ENCODE measurements around the gene WDR7.

The WDR7 gene

DNA sequence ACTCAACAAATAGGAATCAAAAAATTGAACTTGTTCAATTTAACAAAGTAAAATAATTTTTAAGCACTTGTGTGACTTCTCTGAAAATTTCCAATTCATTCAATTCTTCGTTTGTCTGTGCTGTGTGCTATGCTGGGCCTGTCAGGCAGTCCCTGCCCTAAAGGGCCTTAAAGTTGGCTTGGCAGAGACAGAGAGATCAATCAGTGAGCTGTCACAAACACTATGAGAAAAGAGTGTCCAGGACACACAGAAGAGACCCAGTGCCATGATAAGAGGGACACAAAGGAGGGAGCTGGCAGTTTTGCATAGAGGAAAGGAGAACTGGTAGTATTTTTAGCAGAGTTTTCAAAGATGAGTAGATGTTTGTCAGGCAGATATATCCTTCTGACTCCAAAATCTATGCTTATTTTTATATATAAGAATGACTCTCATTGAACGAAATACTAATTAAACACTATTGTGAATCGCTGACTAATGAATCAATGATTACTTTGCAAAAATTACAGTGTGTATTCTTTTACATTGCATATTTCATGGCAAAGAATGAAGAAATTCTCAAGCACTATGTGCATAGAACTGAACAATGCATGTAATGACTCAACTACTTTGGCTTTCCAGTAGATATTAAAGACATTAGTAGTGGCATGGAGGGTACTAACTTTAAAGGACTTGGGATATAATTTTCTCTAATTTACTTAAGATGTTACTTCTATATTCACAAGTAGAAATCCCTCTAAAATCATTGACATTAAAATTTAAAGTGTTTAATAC, 302.5 kb downstream of the WDR7 start:
- DNase-seq, result no peak

DNA sequence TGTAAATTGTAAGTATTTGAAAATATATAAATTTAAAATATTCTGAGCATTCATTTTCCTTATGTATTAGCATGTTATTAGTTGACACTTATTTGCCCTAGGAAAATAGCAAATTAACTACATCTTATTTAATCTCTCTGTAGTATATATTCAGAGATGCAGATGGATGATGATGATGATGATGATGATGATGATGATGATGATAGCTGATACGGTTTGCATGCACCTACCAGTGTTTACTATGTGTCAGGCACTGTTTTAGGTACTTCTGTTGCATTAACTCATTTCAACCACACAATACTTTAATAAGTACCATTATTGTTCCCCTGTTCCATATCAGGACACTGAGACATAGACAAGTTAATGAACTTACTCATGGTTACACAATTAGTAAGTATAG, 304.3 kb downstream of the WDR7 start:
- no peak for DNase-seq

DNA sequence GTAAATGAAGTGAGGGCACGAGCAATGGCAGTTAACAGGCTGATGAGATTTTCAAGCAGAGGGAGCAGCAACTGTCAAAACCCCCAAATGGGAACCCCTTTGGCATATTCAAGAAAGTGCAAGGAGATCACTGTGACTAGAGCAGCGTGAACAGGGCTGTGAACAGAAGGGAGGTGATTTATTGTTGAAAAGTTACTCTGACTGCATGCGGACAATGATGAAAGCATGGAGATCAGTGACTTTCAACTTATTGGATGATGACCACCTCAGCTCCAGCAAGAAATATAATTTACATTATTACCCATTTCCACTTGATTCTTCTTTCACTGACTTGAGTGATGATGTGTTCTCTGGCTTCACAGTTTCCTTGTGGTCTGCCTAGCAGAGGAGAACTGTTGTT, 308.0 kb downstream of the WDR7 start:
- DNase-seq, result no peak

DNA sequence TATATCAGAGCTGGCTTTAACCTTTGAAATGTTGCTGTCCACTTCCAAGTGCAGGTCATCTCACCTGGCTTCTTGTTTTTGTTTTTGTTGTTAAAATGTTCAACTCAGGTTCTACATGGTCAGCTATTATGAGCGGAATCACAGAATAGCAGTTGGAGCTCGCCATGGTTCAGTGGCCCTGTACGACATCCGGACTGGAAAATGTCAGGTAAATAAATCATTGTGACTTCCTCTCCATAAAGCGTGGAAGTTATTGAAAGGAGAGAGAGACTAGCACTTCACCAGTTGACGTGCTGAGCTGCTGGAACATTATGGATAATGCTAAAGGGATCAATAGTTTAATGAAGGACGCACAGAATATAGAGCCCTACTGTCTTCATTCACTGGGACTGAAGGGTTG, 311.2 kb downstream of the WDR7 start:
- no peak for DNase-seq

DNA sequence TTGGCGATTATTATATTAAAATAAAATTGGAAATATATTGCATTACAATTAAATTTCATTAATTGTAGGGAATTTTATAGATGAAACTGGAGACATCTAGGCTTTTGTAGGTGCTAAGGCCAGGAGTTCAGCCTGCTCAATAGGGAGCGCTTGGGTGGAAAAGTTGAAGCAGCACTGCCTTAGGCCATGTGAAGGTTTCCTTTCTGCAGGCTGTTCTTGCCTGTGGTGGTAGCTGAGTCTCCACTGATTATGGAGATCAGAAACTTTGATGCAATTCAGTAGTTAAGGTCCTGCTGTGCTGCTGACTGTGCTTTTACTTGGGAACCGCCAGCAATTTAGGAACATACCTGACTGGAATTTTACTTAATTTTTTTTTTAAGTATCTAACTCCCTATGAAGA, 315.9 kb downstream of the WDR7 start:
- no peak for DNase-seq

DNA sequence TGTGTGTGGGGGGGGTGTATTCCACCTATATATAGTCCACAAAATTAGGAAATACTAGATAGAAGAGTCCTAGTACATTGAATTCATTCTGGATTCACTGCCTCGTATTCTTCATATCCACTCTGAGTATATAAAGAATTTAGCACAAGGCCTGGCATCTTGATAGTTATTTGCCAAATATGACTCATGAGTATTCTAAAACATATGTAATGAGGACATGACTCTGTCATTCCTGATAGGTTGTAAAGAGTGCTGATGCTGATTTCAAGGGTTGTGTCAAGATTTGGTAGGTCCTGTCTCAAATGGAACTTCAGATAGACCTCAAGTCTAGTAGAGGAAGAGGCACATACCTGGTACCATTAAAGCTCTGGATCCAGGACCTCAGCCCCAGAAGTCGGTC, 322.3 kb downstream of the WDR7 start:
- DNase-seq, result no peak

DNA sequence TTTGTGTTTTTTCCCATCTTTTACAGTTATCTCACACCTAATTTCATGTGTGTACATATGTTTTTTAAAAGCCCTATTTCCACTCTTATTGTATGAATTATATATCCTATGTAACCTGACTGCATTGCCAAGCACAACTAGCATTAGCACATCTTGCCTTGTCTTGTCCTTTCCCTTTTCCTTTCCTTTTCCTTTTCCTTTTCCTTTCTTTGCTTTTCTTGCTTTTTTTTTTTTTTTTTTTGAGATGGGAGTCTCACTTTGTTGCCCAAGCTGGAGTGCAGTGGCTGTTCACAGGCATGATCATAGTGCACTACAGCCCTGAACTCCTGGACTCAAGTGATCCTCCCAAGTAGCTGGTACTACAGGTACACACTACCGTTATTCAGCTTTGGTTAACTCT, 323.0 kb downstream of the WDR7 start:
- DNase-seq, result no peak

DNA sequence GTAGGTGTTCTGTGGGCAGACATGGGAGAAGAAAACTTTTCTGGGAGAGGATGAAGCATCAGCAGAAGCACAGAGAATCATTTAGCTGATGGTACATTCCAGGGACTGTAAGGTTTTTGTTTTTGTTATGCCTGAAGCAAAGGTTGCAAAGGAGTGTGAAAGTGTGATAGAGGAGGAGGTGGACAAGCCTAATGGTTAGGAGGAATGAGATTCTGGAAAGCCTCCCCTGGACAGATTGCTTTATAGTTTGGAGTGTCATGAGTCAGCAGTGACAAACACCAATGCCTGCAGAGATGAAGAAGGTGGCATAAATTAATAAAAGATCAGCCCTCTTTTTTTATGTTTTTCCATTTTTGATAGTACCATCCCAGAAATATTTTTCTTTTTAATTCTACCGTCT, 324.1 kb downstream of the WDR7 start:
- DNase-seq, result no peak

DNA sequence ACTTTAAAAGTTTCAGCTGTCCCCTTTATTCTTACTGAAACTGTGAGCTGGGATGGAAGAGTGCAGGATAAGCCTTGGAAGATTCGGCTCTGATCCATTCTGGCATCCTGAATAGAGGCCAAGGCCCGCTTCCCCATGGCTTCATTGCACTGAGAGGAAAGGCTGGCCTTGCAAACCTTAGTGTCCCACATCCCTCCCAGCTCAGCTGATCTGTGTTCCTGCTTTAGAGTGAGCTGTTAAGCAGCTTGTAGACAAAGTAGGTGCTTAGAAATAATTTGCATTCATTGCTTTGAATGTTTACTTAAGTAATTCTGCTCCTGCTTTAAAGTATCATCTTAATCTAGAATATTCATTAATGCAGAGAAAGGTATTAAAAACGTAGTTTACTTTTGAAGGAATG, 326.1 kb downstream of the WDR7 start:
- DNase-seq, result no peak

DNA sequence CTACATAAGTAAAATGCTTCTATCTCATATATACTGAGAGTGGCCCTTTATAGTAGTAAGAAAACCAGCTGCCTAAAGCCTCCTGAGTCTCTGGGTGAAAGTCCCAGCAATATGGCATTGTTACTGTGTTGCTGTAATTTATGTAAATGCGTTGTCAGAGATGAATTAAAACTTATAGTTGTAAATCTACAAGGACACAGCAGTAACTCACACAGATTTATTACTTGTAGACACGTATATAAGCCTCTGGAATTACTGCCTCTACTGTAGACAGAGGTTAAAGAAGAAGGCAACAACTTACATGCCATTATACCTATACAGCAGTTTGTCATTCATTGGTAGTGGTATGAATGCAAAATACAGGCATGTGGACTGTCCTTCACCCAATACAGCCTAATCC, 326.6 kb downstream of the WDR7 start:
- no peak for DNase-seq

DNA sequence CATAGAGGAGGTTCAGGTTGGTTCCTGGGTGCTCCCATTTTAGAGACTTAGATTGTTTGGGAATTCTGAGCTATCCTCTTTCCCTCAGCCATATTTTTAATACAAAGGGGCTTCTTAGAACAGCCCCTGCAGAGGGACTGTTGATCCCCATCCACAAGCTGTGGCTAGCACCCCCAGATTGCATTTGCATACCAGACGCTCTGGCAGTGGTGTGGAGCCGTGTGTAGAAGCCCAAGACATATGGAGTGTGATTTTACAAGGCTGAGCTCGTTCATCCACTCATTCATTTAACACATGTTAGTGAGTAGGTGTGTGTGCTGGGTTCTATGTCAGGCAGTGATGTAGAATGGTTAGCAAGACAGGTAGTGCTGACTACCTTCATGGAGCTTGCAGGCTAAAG, 329.0 kb downstream of the WDR7 start:
- no peak for DNase-seq

DNA sequence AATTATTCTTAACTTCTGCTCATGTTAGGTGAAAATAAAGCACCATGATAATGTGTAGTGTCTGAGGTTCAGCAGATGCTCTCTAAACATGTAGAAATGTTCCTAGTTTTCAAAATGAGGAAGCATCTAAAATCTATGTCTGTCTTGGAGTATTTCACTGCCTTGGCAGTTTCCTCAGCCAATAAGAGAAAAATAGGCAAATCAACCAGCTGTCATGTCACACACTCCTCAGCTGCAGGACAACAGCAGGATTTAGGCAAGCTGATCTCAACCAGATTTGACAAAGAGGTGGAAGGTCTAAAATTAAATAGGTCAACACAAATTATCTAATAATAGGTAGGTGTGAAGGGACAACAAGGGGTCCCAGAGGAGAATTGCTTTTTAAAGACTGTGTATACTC, 331.6 kb downstream of the WDR7 start:
- DNase-seq, result no peak

DNA sequence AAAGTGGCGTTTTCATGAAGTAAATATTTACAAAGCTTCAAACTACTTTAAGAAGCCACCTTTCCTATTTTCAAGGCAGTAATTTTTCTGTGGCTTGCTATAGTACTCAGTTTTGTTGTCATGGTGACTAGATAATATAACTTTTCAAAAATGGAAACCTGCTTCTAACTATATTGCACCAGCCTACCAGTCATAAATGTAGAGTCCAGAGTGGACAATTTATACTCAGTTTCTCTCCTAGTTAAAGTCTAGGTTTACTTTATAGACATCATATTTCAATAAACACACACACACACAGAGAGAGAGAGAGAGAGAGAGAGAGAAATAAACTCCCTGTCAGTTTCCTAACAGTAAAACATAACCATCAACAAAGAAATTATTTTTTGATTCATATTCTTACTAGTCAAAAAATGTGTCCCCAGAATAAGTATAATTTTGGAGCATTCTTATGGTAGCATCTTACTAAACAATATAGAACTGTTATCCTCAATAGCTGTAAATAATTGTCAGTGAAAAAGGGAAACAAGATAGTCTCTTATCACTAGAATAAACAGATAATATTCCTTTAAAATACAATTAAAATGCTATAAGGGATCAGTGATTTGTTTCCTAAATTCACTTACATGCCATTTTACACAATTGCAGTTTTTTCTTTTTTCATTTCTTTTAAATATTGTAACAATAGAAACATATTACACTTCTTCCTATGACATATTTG, 332.3 kb downstream of the WDR7 start:
- DNase-seq, result no peak

DNA sequence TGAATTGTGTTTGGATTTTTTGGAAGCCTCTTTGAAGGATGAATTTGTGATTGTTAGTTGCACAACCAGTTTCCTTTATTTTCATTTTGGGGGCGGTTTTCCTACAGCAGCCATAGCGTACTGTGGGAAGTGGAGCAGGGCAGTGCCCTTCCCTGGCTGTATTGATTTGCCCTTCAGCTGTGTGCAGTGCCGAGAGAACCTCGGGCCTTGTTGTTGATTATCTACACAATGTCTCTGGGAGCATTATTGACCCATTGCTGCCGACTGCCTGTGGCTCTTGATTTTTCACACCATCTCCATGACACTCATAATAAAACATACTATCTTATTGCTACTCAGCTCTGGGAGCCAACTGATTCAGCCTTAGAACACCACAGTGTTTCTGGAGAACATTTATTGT, 333.6 kb downstream of the WDR7 start:
- no peak for DNase-seq

DNA sequence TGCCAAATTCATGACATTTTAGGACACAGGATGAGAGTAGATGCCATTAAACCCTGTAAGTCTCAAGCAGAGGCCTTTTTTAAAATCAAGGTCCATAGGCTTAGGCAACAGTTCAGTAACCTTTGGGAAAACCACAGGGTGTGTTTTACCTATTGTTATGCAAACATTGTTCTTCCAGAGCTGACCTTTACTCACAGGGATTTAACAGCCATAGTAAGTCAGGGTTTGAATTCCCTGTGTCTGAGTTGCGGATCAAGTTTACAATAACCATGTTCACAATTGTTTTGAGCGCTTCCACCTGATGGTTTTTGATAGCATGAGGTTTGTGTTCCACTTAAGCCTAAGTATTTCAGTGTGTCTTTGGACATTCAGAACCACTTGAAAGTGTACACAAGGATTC, 335.7 kb downstream of the WDR7 start:
- DNase-seq, result no peak

DNA sequence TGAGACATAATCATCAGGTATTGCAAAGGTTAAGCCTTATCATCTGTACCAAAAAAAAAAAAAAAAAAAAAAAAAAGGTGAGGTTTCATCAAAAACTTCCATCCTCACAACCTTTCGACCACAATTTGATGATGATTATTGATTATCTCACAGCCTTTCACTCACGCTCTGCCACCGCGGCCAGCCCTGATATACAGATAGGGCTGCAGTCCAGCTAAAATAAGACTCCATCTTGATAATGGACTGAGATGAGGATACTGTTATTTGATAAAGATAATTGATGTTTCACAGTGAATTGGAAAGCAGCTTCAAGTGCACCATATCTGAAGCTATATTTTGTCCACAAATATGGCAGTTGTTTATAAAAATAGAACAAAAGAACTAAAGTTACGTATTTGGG, 336.1 kb downstream of the WDR7 start:
- no peak for DNase-seq

DNA sequence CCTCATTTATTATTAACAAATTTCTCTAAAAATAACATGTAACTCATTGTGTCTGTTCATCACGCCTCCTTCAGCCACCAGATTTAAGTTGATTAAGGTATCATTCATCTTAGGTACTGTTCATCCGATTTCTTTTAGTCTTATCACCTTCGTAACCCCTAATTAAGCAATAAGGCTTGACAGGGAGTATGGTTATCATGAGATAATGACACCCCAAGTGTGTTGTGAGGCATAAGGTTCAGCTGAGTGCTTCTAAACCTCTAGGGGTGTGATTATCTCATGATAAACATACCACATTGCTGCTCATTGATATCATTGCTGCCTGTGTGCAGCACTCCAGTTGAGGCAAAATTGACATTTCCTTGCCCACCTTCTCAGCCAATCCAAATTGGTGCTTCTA, 336.9 kb downstream of the WDR7 start:
- DNase-seq, result no peak

DNA sequence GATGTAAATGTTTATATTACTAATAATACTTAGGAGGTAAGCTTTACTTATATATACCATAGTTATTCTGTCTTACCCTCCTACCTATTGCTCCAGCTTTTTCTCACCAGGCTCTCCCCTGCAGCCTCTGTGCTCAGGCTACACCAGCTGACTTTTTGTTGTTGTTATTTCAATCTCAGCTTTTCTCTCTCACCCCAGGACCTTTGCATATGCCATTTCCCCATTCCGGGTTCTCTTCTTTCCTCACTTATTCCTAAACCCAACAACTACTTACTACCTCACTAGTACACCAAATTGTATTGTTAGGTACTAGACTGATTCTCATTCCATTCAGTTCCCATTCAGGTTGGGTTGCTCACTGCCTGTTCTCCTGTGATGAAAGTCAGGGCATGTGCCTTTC, 339.5 kb downstream of the WDR7 start:
- DNase-seq, result no peak

DNA sequence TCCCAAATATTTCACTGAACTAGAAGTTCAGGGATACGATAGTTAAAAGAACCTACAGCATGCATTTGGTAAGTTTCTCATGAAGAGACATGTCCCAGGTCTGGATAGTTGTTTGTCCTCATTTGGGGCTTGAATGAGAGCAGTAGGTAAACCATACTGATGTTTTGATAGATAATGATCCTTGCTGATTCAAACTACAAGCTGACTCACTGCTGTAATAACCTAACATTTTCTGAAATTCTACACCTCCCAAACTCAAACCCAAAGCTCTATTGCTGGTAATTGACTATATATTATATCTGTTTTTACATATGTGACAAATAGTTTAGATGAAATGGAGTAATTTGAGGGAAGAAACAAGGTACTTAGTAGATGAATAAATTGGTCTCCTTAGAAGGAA, 341.6 kb downstream of the WDR7 start:
- DNase-seq, result no peak

DNA sequence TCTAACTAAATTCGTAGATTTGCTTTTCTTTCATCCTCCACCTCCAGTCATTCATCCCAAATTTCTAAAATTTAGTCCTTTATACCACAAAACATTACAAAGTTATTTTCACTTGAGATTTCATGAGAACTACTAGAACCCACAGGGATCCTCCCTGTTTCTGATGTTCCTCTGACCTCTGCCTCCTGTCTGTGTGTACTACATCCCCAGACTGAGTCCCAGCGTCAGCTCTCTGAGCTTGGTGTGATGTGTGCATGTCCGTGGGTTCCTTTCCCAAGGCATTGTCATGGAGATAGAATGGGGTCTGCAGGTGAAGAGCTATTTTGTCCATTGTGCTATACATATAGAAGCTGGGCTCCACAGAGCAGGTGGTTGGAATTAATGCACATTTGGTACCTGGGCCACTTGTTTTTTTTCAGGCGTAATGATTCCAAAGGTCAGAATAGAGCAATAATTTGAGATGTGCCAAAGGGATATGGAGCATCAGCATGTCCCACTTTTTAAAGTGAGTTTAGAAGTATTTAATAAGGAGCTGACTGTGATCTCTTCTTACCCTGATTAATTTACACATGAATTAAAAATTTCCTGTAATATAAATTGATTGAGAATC, 344.5 kb downstream of the WDR7 start:
- no peak for DNase-seq

DNA sequence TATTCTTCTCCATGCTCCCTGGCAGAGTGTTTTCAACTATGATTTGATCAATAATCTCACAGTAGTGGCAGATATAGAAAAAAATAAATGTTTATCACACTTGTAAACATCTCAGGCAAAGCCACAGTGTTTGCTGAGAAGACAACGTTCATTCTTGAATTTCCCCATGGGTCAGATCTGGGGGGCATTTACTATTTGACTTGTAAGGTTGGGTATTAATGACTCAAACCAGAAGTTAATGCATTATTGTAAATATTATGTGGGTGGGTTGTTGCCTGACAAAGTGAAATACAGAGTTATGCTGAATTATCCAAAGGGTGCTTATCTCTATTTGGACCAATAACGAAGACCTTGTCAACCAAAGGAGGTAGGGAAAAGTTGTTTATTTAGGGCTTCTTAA, 346.0 kb downstream of the WDR7 start:
- DNase-seq, result no peak

DNA sequence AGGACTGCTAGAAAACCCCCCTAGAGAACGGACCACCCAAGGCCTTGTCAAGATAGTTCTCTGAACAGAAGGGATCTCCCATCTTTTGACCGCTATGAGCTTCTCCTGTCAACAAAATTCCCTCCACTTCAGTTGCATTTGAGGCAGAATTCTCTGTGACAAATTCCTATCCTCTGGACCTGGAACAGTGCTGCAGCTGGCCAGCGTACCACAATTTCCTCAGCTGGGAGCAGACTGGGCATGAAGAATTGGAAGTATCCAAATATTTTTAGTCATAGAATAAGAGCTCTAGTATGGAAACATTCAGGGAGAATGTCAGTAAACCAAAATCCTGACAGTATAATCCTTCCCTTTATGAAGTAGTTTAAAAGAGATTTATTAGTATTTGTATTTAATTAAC, 348.7 kb downstream of the WDR7 start:
- no peak for DNase-seq

DNA sequence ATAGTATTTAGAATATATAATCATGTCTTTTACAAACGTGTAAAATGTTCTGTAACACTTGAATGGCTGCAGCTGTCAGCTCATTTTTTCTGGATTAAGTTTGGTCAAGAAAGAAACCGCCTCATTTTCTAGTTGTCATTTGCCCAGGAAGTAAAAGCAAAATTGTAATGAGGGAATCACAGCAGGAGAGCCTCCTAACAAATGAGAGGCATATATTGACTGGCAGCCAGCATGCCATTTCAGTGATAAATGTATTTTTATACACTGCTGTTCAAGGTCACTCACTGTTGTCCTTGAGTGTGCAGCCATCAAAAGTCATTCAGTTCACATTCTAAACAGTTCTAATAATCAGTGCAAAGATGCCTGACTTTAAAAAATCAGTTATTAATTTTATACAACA, 351.5 kb downstream of the WDR7 start:
- no peak for DNase-seq

DNA sequence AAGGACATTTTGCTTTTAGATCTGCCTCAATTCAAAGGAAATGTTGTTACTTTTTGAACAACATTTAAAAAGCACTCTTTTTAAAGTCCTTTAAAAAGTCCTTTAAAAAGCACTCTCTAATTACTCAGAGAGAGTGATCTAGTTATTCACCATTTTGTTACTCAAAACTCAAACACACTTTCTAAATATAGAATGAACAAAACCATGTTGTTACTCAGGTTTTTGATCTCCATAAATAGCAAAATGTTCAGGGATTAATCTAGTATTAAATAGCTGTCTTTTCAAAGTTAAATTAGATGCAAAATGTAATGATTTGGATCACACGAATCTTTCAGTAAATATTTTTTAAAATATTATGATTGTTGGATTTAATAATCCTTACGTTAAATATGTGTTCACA, 352.2 kb downstream of the WDR7 start:
- no peak for DNase-seq

Measured in CD4-positive, alpha-beta T cell treated with Interleukin-4 for 1 hour (primary cell).